Right hindlimb (tissue), 1 donor: ENCODE results near the gene ACRBP.
"Not testable (repeated sequence)": the region's sequence is repeated elsewhere in the genome, so short reads cannot be mapped to it uniquely, and the experiment has no call there.

ENCODE experiments used
- DNase-seq: peaks from one replicate; pipeline ENCODE4 v3.0.0-alpha.2; 2018

Gene ACRBP

DNA sequence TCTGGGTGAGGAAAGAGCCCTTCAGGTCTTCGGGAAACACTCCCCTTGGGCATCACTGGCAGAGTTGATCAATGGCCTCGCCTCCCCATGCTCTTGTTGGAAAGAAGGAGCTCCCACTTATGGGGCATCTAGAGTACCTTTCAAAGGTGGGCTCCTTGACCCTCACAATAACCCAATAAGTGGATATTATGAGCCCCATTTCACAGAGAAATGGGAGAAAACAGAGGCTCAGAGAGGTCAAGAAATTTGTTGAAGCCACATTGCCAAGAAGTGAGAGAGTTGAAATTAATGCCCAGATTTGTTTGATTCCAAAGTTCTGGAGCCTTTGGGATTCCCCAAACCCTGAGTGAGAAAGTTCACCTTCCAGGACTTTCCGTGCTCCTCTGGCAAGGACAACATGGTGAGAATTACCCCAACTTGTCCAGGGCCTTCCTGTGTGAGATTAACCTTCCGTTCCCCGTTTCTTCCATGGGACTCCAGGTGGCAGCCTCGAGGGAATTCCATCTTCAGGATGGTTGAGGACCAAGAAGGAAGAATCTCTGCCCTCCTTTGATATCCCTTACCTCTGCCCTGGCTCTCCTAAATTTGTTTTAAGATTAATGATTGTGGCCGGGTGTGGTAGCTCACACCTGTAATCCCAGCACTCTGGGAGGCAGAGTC lies 32.6 kb downstream of the ACRBP start:
- no peak for DNase-seq

DNA sequence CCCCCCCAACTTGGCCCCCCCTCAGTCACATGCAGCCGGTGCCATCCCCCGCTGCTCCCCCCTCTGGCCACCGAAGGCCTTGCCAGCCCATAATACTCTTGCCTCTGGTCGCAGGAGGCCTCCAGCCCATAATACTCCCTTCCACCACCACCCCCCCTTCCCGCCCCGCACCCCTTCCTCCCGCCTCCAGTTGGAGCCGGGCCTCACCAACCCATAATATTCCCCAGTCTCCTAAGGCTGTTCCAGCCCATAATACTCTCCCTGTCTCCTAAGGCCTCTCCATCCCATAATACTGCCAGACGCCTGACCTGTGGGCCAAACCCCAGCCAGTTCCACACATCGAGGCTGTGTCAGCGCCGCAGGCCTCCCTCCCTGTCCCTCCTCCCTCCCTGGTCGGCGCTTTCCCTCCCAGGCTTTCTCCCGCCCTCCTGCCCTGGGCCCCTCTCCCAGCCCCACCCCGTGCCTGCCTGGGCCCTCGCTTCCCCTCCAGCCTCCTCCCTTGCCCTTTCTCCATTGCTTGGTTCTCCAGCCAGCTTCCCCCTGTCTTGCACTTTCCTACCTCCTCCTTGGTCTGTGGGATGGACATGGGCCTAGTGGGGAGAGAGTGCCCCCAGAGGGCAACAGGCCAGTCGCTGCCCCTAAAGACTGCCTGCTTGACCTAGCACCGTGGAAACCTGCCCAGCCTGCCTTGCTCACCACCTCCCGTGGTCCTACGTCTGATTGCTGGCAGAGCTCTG lies 33.3 kb downstream of the ACRBP start:
- peak; percentile 97 for DNase-seq

- DNase-seq = peak; percentile 91
These were observed 34.0 kb downstream of the ACRBP start for GRCh38 chr12:6613015-6613775.

- no peak for DNase-seq
These were observed 34.6 kb downstream of the ACRBP start for GRCh38 chr12:6612652-6613014.

DNA sequence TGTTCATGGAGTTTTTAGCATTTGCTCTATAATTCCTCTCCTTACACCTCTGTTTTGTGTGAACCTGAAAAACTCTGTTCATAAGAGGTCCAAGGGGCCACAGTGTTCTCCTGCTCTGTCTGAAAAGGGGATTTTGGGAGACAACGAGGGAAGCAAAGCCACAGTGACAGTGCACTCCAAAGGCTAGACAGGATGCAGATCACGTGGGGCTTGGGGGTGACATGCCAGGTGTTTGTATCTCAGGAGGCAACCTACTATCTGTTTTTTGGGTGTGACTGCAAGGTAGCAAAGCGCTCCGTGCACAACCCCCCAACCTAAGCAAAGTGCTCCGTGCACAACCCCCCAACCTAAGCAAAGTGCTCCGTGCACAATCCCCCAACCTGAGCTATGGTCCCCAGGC lies 35.0 kb downstream of the ACRBP start:
- no peak for DNase-seq

DNA sequence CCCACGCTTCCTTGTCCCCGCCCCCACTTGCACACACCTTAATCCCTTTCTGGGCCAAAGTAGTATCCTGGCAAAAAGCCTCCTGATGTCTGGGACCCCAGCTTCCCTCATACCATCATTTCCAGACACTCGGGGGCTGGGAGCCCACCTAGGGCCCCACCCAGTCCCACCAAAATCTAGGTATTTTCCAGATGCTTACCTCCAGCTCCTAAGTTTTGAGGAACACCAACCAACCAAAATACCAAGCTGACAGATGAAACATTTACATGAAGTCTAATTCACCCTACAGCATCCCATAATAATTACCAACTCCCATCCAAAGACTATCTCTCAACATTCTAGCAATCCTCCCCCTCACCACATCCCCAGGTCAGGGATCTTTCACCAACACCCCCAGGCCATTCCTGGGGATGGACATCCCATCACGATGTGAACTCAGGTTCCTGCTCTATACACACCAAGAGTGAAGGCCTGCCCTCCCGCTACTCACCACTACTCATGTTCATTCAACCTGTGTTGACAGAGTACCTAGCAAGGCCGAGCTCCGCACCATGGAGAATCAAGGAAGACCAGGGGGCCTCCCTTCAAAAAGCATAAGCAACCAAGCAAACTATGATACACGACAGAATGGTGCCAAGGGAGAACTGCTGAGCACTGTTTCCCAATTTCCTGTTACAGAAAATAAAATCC lies 38.5 kb downstream of the ACRBP start:
- DNase-seq = peak; percentile 41

DNA sequence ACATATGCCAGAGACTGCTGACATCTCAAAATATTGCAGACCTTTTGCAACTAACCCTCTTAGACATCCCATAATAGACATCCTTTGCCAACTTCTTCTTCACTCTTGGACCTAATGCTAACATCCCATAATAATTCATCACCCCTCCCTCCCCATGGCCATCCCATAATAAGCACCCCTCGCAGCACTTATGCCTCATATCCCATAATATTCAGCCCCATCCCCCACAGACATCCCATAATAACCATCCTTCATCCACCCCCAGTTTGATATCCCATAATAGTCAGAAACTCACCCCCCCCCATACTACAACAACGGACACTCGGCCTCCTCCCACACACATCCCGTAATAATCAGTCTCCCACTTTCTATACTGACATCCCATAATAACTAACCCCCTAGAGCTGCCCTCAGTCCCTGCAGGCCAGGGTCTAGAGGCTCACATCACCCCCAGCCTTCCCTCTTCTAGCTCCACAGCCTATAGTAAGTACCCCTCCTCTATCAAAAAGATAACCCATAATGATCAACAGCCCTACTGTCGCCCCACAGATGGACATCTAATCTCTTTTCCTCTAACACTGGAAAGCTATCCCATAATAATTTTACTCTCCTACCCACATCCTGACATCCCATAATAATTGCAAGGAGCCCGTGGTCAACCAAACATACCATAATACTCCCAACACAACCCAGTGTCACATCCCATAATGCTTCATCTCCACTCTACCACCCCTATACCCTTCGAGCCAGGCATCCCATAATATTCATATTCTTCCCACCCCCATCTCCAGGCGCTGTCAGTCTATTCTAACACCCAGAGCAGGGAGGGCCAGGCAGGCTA lies 39.3 kb downstream of the ACRBP start:
- DNase-seq = peak; percentile 75

DNA sequence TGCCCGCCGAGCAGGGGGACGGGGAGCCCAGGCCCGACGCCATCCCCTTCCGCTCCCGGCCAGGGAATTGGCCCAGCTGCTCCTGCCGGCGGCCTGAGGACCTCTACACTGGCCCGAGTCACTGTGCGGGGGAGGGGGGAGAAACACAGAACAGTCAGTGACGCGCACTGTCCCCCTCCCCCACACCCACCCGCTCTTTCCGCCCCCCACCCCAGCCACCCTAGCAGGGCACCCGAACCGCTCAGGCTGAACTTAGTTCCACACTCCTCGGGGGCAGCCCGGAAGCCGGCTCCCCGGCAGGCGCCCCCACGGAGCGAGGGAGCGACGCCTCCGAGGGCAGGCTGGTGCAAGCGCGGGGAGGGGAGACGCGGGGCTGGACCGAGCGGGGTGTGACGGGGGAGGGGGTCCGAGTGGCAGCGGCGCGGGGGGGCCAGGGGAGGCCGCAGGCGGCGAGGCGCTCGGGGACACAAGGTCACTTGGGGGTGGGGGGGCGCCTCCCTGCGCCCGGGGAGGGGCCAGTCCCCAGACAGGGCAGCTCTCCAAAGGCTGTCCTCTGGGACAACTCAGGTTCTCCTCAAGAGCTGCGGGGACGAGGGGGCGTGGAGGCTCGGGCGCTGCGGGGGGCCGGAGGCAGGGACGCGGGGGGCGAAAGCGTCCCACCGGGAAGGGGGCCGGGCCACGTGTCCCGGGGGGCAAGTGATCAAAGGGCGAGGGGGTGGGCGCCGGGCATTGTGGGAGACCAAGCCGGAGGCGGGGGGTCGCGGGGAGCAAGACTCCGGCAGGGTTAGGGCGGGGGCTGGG lies 40.7 kb downstream of the ACRBP start:
- peak; percentile 78 for DNase-seq

- peak; percentile 29 for DNase-seq
These were observed 41.6 kb downstream of the ACRBP start for GRCh38 chr12:6605421-6606330.

DNA sequence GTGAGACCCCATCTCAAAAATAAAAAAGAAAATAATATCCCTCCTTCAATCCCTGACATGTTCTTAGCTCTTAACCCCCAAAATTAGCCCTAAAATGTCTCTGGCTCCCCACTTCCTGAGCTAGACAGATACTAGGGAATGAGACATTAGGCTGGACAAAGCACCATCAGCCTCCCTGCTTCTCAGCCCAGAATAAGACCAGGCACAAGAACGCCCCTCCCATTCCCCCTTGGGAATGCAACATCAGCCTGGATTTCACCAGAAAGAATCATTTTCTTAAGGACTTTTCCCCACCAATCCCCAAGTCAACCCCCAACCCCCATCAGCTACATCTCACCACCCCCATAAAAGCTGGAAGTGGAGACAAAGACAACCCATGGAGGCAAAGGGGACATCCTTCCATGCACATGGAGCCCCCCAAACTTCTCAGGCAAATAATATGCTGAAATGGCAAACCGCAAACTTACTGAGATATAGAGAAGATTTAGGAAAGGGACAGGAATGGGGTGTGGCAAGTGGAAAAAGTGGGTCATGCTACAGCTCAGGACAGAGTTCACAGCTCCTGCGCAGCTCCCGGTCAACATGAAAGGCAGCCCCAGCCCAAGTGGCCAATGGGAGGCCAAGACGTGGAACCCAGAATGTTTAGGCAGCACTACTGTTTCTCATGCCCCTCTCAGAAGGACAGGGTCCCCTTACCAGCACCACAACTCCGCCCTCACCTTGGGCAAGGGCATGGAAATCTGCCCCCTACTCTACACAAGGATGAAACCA lies 42.8 kb downstream of the ACRBP start:
- DNase-seq = no peak

DNA sequence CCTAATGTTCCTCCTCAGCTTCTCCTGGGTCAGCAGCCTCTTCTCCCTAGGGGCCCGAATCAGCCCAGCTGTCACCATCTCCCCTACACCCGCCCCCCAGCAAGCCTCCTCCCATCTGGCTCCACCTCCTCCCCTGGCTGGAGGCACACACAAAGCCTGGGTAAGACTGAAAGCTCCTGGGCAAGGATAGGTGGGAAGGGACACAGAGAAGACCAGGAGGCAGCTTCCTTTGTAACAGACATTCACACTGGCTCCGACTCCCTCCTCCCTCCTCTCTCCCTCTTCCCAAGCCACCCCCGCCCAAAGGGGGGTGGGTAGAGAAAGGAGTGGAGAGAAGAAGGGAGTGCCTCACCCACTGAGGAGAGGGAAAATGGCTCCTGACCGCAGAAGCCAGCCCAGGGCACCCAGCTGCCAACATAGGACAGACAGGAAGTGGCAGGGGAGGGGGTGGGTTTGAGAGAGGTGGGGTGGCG lies 44.1 kb downstream of the ACRBP start:
- DNase-seq = peak; percentile 67

DNA sequence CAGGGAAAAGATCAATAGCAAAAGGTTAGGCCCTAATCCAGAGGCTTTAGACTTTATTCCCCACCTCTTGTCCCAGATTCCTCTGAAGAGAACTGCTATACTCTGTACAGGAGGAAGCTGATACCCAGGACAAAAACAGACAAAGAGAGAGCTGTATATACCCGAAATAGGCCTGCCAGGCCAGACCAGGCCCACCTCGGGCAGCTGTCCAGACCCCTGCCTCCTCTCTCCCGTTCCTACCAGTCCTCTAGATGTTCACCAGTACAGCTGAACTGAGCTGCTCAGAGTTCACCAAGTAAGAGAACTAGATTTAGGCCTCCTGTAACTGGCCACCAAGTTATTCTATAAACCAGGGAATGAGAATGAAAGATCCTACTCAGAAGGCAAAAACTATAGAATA lies 44.7 kb downstream of the ACRBP start:
- no peak for DNase-seq

- not testable (repeated sequence) for DNase-seq
These were observed 51.6 kb downstream of the ACRBP start for GRCh38 chr12:6595673-6596072.

DNA sequence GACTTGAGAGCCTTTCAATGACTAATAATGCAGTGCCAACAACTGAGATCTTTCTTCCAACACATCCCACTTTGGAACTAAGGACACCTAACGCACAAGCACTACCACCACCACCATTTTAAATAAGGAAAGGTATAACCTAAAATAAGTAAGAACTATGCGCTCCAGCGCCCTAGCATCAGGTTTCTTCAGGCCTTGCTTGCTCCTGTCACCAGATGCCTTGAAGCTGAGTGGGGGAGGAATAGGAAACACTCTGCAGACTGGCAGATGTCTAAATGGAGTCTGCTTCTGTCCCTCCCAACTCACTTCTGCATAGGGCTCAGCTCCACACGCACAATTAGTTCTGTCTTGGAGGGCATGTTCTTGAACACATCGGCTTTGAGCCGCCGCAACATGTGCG lies 55.1 kb downstream of the ACRBP start:
- DNase-seq = no peak
